ENCODE results near the gene CYB5R4. TPM values are rescaled to one million over a fixed set of nuclear protein-coding genes. Genes with fewer than 3 reads are reported as not detected.

Gene CYB5R4
- polyA plus RNA-seq, 2 of the 4 experiments (the other 2 are of a cell fraction), result 21.3 to 25.5 TPM

- TF ChIP-seq CTCF (IDR thresholded peaks at IDR 0.05) (no peak), CBX8 (IDR thresholded peaks at IDR 0.05) (no peak), NPAS2 (CRISPR knock-in tag; IDR thresholded peaks at IDR 0.05; ENCODE audit: borderline replicate concordance) (peak; percentile 55), NFE2L2 (conservative IDR thresholded peaks at IDR 0.05; ENCODE audit: low read length) (peak; percentile 96), FOXS1 (CRISPR knock-in tag; IDR thresholded peaks at IDR 0.05) (peak; percentile 93; the same call in 1 of the 2 replicates), ATOH8 (CRISPR knock-in tag; IDR thresholded peaks at IDR 0.05; ENCODE audit: low read depth) (peak; percentile 100), NR3C1 (IDR thresholded peaks at IDR 0.05) (no peak), TP53 (CRISPR knock-in tag; IDR thresholded peaks at IDR 0.05) (peak; percentile 96), POLR2AphosphoS2 (conservative IDR thresholded peaks at IDR 0.05; ENCODE audit: low read length) (no peak), CBX2 (IDR thresholded peaks at IDR 0.05; ENCODE audit: borderline replicate concordance, low read depth) (no peak), EHF (CRISPR knock-in tag; IDR thresholded peaks at IDR 0.05) (peak; percentile 98), PHF8 (IDR thresholded peaks at IDR 0.05; ENCODE audit: borderline replicate concordance, low read depth) (no peak), ZSCAN20 (CRISPR knock-in tag; IDR thresholded peaks at IDR 0.05) (peak; percentile 99), CEBPB (IDR thresholded peaks at IDR 0.05) (peak; percentile 44 to 82; a peak in 2 of 4 replicates), TFCP2L1 (CRISPR knock-in tag; IDR thresholded peaks at IDR 0.05) (peak; percentile 58; the same call in 1 of the 2 replicates), KDM1A (IDR thresholded peaks at IDR 0.05; ENCODE audit: low read depth) (no peak), RARB (CRISPR knock-in tag; IDR thresholded peaks at IDR 0.05) (peak; percentile 91), ZNF302 (CRISPR knock-in tag; IDR thresholded peaks at IDR 0.05) (peak; percentile 96), MYC (IDR thresholded peaks at IDR 0.05; ENCODE audit: borderline replicate concordance, low read length) (no peak)
Measured at GRCh38 chr6:83867527-83868161, 8.2 kb downstream of the CYB5R4 start (continued).

- POLR2A ChIA-PET, result interaction anchor here (1.9 kb wide), 1 partner anchor 9 kb away, joined by 12 read pairs; the partner anchor contains the start of gene CYB5R4
Measured at GRCh38 chr6:83868639-83869038, 9.2 kb downstream of the CYB5R4 start.

More at GRCh38 chr6:83868639-83869038, 9.2 kb downstream of the CYB5R4 start:
- TF ChIP-seq FOSL2 (IDR thresholded peaks at IDR 0.05), result no peak
- peak; percentile 55 for TF ChIP-seq FOSL2 (CRISPR knock-in tag; IDR thresholded peaks at IDR 0.05)
- TF ChIP-seq JUNB (IDR thresholded peaks at IDR 0.05), result peak; percentile 59; the same call in 1 of the 2 replicates
- TF ChIP-seq REST (IDR thresholded peaks at IDR 0.05), result no peak
- TF ChIP-seq MAX (IDR thresholded peaks at IDR 0.05), result 0 out of 2 replicates have a peak, but pooled peaks have one; percentile 17
- peak overlapping the region; percentile 88 to 89 for H3K27ac ChIP-seq
- peaks cover 27% of the 10 kb centered on the region for H3K4me1 ChIP-seq
- CTCF ChIA-PET, result no interaction called here
- peak overlapping the region; percentile 57 for H3K4me2 ChIP-seq
- H3K9me3 ChIP-seq, result no peaks in the 10 kb centered on the region
- ATAC-seq (peak; percentile 61 to 69; a peak in 5 of 6 replicates), DNase-seq (ENCODE audit: low read depth in 1 of 2, low spot score in 1 of 2) (peak in 1 of 2 experiments; percentile 26), FAIRE-seq (no peak)
- 11% methylated on average over 1 of the region's 1 CpG for WGBS (ENCODE audit: missing lambda C conversion rate)
- H3K4me3 ChIP-seq, result no peak overlapping the region
